Fibroblast of pulmonary artery (primary cell): ENCODE measurements around the gene CDK19.

Source experiments
- DNase-seq: peaks from one replicate; pipeline ENCODE4 v3.0.0-alpha.2; 2010; ENCODE audit warnings: low read depth
- H3K4me3 ChIP-seq: replicated peaks from 2 replicates; pipeline ENCODE4 v1.5.1; 2011; ENCODE audit warnings: low read depth, mild to moderate bottlenecking, control low read depth, low read length, moderate library complexity
- CTCF ChIP-seq: IDR thresholded peaks from 2 replicates; pipeline ENCODE4 v1.5.1; 2011; ENCODE audit warnings: mild to moderate bottlenecking, control low read depth, low read length, inconsistent platforms; ENCODE audit errors: missing control alignments

Gene CDK19

GRCh38 chr6:110708295-110708950, 106.8 kb downstream of the CDK19 start:
- H3K4me3 ChIP-seq, result no peak overlapping the region
- DNase-seq, result peak; percentile 34
- TF ChIP-seq CTCF, result no peak

GRCh38 chr6:110705543-110705942, 109.7 kb downstream of the CDK19 start:
- no peak for TF ChIP-seq CTCF
- no peak overlapping the region for H3K4me3 ChIP-seq
- DNase-seq, result no peak

- no peak overlapping the region for H3K4me3 ChIP-seq
- peak; percentile 40 for DNase-seq
- TF ChIP-seq CTCF, result no peak
These were observed 111.2 kb downstream of the CDK19 start for GRCh38 chr6:110703906-110704594.

- no peak overlapping the region for H3K4me3 ChIP-seq
- TF ChIP-seq CTCF, result no peak
- DNase-seq, result no peak
These were observed 112.0 kb downstream of the CDK19 start for GRCh38 chr6:110703010-110703905.

- no peak for TF ChIP-seq CTCF
- no peak for DNase-seq
- no peak overlapping the region for H3K4me3 ChIP-seq
These were observed 115.5 kb downstream of the CDK19 start for GRCh38 chr6:110699780-110700179.

GRCh38 chr6:110693994-110694393, 121.3 kb downstream of the CDK19 start:
- DNase-seq, result no peak
- H3K4me3 ChIP-seq, result no peak overlapping the region
- TF ChIP-seq CTCF, result no peak
